Spleen (tissue), 7 donors: ENCODE results near the gene ICOSLG.

Experiments
- POLR2A ChIP-seq, 3 donors: fragments of 450-650 bp; IDR thresholded peaks; one replicate each; pipeline ENCODE4 v1.5.1; 2017; ENCODE audit warnings: antibody characterized with exemption in 3 of 3, mild to moderate bottlenecking in 1 of 3
- TF ChIP-seq, protein P1 (sequence below), 11 experiments: fragments of 200-600 bp in 7 of 11; fragments of 450-650 bp in 4 of 11; sonication (generic) in 4 of 11; IDR thresholded peaks in 8 of 11; conservative IDR thresholded peaks in 3 of 11; 1 replicate in 7 of 11; 2 replicates in 4 of 11; pipeline versions ENCODE4 v1.4.0 to v1.8.0; 2016 to 2021; ENCODE audit warnings: antibody characterized with exemption in 11 of 11, inconsistent platforms in 4 of 11, mild to moderate bottlenecking in 1 of 11
- donor health status: DM: no; HTN: no; CAD: no; lungs with moderate emphysema.
- donor health status: DM: no; HTN: no; CAD: no.
- donor health status: DM: no; HTN: no; CAD: no.

DNA sequence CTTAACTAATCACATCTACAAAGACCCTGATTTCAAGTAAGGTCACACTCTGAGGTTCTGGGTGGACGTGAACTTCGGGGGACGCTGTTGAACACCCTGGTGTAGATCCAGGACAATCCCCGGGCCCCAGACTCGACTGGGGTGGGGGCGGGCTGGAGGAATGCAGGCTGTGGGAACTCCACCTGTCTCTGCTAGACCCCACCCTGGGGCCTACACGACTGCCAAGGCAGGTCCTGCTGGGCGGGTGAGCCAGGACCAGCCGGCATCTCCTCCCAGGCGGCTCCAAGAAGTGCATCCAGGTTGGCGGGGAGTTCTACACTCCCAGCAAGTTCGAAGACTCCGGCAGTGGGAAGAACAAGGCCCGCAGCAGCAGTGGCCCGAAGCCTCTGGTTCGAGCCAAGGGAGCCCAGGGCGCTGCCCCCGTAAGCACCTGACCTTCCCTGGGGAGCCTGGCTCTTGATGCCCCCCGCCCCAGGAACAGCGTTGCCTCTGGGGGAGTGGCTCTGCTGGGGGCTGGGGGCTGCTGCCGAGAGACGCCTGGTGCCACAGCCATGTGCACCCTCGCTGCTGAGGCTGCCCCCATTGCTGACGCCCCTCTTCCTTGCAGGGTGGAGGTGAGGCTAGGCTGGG, 48.8 kb upstream of the ICOSLG start:
- TF ChIP-seq, protein P1, sequence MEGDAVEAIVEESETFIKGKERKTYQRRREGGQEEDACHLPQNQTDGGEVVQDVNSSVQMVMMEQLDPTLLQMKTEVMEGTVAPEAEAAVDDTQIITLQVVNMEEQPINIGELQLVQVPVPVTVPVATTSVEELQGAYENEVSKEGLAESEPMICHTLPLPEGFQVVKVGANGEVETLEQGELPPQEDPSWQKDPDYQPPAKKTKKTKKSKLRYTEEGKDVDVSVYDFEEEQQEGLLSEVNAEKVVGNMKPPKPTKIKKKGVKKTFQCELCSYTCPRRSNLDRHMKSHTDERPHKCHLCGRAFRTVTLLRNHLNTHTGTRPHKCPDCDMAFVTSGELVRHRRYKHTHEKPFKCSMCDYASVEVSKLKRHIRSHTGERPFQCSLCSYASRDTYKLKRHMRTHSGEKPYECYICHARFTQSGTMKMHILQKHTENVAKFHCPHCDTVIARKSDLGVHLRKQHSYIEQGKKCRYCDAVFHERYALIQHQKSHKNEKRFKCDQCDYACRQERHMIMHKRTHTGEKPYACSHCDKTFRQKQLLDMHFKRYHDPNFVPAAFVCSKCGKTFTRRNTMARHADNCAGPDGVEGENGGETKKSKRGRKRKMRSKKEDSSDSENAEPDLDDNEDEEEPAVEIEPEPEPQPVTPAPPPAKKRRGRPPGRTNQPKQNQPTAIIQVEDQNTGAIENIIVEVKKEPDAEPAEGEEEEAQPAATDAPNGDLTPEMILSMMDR (IDR thresholded peaks at IDR 0.05 in 8 of 11, conservative IDR thresholded peaks at IDR 0.05 in 3 of 11), result no peak
- TF ChIP-seq POLR2A (IDR thresholded peaks at IDR 0.05), result no peak
